HepG2 (cell line): ENCODE data around the gene STK32C. TPM values are rescaled to one million over a fixed set of nuclear protein-coding genes. Genes with fewer than 3 reads are reported as not detected.

Experiments
- ARNT2 ChIP-seq: sonication (generic); formaldehyde crosslinking; IDR thresholded peaks from 2 replicates; pipeline ENCODE4 v1.8.0; 2022; ENCODE audit warnings: mild to moderate bottlenecking, low read depth, missing genetic modification reagents, moderate library complexity
- HMG20B ChIP-seq: conservative IDR thresholded peaks from 2 replicates; pipeline ENCODE4 v1.6.1; 2016; ENCODE audit warnings: missing genetic modification reagents, missing compliant biosample characterization
- KAT2B ChIP-seq: fragments of 150-350 bp; IDR thresholded peaks from 2 replicates; pipeline ENCODE4 v1.6.1; 2014; ENCODE audit warnings: low read depth, low read length, borderline replicate concordance
- KDM4B ChIP-seq: sonication (generic); formaldehyde crosslinking; IDR thresholded peaks from 2 replicates; pipeline ENCODE4 v1.4.0; 2020; ENCODE audit warnings: missing genetic modification reagents
- MEIS2 ChIP-seq: sonication (generic); formaldehyde crosslinking; IDR thresholded peaks from 2 replicates; pipeline ENCODE4 v1.9.0; 2021; ENCODE audit warnings: mild to moderate bottlenecking, missing genetic modification reagents
- MIER2 ChIP-seq: IDR thresholded peaks from 2 replicates; pipeline ENCODE4 v1.6.1; 2016; ENCODE audit warnings: missing biosample characterization, missing genetic modification reagents
- SMAD9 ChIP-seq: sonication (generic); formaldehyde crosslinking; IDR thresholded peaks from 2 replicates; pipeline ENCODE4 v1.5.1; 2020; ENCODE audit warnings: mild to moderate bottlenecking, missing genetic modification reagents
- SMYD3 ChIP-seq: sonication (generic); formaldehyde crosslinking; IDR thresholded peaks from 2 replicates; pipeline ENCODE4 v1.8.1; 2023; ENCODE audit warnings: mild to moderate bottlenecking, missing genetic modification reagents
- YEATS2 ChIP-seq: sonication (generic); formaldehyde crosslinking; IDR thresholded peaks from 2 replicates; pipeline ENCODE4 v1.4.0; 2020; ENCODE audit warnings: missing genetic modification reagents, borderline replicate concordance
- ZFP36L1 ChIP-seq: sonication (generic); formaldehyde crosslinking; IDR thresholded peaks from 2 replicates; pipeline ENCODE4 v1.8.0; 2022; ENCODE audit warnings: mild to moderate bottlenecking, missing genetic modification reagents, moderate library complexity
- ZFP36L2 ChIP-seq: sonication (generic); formaldehyde crosslinking; IDR thresholded peaks from 2 replicates; pipeline ENCODE4 v1.4.0; 2020; ENCODE audit warnings: missing genetic modification reagents
- ZNF18 ChIP-seq: sonication (generic); formaldehyde crosslinking; IDR thresholded peaks from 2 replicates; pipeline ENCODE4 v1.8.0; 2022; ENCODE audit warnings: mild to moderate bottlenecking, missing genetic modification reagents; ENCODE audit not compliant: insufficient replicate concordance
- ZNF224 ChIP-seq: sonication (generic); formaldehyde crosslinking; IDR thresholded peaks from 2 replicates; pipeline ENCODE4 v1.5.0; 2020; ENCODE audit warnings: mild to moderate bottlenecking, missing genetic modification reagents
- ZNF232 ChIP-seq: sonication (generic); formaldehyde crosslinking; IDR thresholded peaks from 2 replicates; pipeline ENCODE4 v1.4.0; 2020; ENCODE audit warnings: missing genetic modification reagents, borderline replicate concordance
- ZNF430 ChIP-seq: sonication (generic); formaldehyde crosslinking; IDR thresholded peaks from 2 replicates; pipeline ENCODE4 v1.9.0; 2021; ENCODE audit warnings: mild to moderate bottlenecking, missing genetic modification reagents
- ZNF687 ChIP-seq: sonication (generic); formaldehyde crosslinking; IDR thresholded peaks from 2 replicates; pipeline ENCODE4 v1.5.1; 2020; ENCODE audit warnings: mild to moderate bottlenecking, missing genetic modification reagents, moderate library complexity
- ZNF773 ChIP-seq: sonication (generic); formaldehyde crosslinking; IDR thresholded peaks from 2 replicates; pipeline ENCODE4 v1.4.0; 2020; ENCODE audit warnings: missing genetic modification reagents, borderline replicate concordance
- ZNF776 ChIP-seq: sonication (generic); formaldehyde crosslinking; IDR thresholded peaks from 2 replicates; pipeline ENCODE4 v1.4.0; 2020; ENCODE audit warnings: mild to moderate bottlenecking, missing genetic modification reagents
- ZNF883 ChIP-seq: sonication (generic); formaldehyde crosslinking; IDR thresholded peaks from 2 replicates; pipeline ENCODE4 v1.5.1; 2020; ENCODE audit warnings: mild to moderate bottlenecking, missing genetic modification reagents; ENCODE audit errors: not compliant biosample characterization
- ZUFSP ChIP-seq: sonication (generic); formaldehyde crosslinking; IDR thresholded peaks from 2 replicates; pipeline ENCODE4 v1.9.0; 2021; ENCODE audit warnings: missing genetic modification reagents, mild to moderate bottlenecking, borderline replicate concordance
- polyA plus RNA-seq, 8 experiments: library from polyadenylated mRNA; depleted of rRNA in 3 of 8; stranded (reverse) in 7 of 8; unstranded in 1 of 8; fragments of >200 nt; fragmentation: Illumina TruSeq in 4 of 8; extraction: Trizol in 4 of 8; gene quantifications; 2 replicates each; pipeline versions ENCODE4 v1.2.1 to v1.2.3, GENCODE V29; 2011 to 2016; ENCODE audit warnings: low read depth in 4 of 8, missing spikeins in 1 of 8, mixed read lengths in 1 of 8; ENCODE audit not compliant: insufficient read depth in 1 of 8
- total RNA-seq, 5 experiments: library from RNA; depleted of rRNA; stranded (reverse); fragments of >200 nt; fragmentation: Illumina TruSeq; extraction: Trizol; gene quantifications; 2 replicates each; pipeline ENCODE4 v1.2.3, GENCODE V29; 2016; ENCODE audit warnings: low read depth in 1 of 5
- TF ChIP-seq, protein P1 (sequence below): IDR thresholded peaks from 2 replicates; pipeline ENCODE4 v1.6.1; 2018; ENCODE audit warnings: missing genetic modification reagents, mild to moderate bottlenecking, missing compliant biosample characterization

Gene STK32C
- total and polyA plus RNA-seq, 2 of the 13 experiments (the other 11 are each of a cell fraction or from before 2014, with no cell fraction given): 10.9 to 19.4 TPM

DNA sequence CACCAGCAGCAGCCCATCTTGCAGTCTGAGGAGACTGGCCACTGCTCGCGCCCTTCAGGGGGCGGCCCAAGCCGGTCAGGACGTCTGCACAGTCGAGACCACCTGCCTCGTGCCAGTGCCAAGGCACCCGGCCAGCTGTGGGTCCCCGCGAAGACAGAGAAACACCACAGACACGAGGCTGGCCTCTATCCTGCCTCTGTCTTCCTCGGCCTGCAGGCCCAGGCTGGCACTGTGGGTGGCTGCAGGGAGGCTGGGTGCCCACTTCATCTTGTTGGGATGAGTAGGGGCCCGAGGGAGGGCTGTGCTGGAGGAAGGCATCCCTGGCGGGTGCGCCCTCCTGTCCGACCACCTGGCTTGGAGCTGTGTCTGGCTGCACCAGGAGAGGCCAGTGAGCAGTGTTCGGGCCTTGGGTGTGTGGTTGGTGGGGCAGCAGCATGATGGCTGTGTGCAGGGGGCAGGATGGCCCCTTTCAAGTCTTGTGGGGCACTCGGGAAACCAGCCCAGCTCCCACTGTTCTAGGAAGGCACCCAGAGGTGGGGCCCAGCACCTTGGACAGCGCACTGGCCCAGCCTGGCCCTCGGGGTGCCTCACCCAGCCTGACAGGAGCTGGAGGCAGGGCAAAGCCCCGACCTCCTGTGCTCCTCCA, 113.7 kb downstream of the STK32C start (continued):
- TF ChIP-seq ZUFSP (no peak), ZNF687 (CRISPR knock-in tag) (peak; percentile 43), HMG20B (CRISPR knock-in tag) (0 out of 2 replicates have a peak, but pooled peaks have one; percentile 27), SMYD3 (CRISPR knock-in tag) (no peak), ZNF883 (CRISPR knock-in tag) (peak; percentile 50), YEATS2 (CRISPR knock-in tag) (peak; percentile 29; the same call in 1 of the 2 replicates), ZNF430 (CRISPR knock-in tag) (peak; percentile 41; the same call in 1 of the 2 replicates), ZFP36L2 (0 out of 2 replicates have a peak, but pooled peaks have one; percentile 75), ZNF232 (peak; percentile 86; the same call in 1 of the 2 replicates), ZNF224 (CRISPR knock-in tag) (no peak), ZNF773 (CRISPR knock-in tag) (peak; percentile 83; the same call in 1 of the 2 replicates), ARNT2 (CRISPR knock-in tag) (peak; percentile 72), MIER2 (peak; percentile 96), KDM4B (CRISPR knock-in tag) (peak; percentile 73; the same call in 1 of the 2 replicates), KAT2B (no peak), ZFP36L1 (0 out of 2 replicates have a peak, but pooled peaks have one; percentile 38), MEIS2 (CRISPR knock-in tag) (0 out of 2 replicates have a peak, but pooled peaks have one; percentile 35), ZNF776 (CRISPR knock-in tag) (0 out of 2 replicates have a peak, but pooled peaks have one; percentile 25), ZNF18 (CRISPR knock-in tag) (peak; percentile 40), SMAD9 (CRISPR knock-in tag) (0 out of 2 replicates have a peak, but pooled peaks have one; percentile 44)
- TF ChIP-seq, protein P1, sequence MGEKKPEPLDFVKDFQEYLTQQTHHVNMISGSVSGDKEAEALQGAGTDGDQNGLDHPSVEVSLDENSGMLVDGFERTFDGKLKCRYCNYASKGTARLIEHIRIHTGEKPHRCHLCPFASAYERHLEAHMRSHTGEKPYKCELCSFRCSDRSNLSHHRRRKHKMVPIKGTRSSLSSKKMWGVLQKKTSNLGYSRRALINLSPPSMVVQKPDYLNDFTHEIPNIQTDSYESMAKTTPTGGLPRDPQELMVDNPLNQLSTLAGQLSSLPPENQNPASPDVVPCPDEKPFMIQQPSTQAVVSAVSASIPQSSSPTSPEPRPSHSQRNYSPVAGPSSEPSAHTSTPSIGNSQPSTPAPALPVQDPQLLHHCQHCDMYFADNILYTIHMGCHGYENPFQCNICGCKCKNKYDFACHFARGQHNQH (CRISPR knock-in tag): peak; percentile 45; the same call in 1 of the 2 replicates
